ENCODE results near the gene ACOT8. TPM values are rescaled to one million over a fixed set of nuclear protein-coding genes. Genes with fewer than 3 reads are reported as not detected.

The ACOT8 gene
- total RNA-seq, 4 donors from 2014 or later: 21.9 to 32.6 (median 27.1) TPM

DNA sequence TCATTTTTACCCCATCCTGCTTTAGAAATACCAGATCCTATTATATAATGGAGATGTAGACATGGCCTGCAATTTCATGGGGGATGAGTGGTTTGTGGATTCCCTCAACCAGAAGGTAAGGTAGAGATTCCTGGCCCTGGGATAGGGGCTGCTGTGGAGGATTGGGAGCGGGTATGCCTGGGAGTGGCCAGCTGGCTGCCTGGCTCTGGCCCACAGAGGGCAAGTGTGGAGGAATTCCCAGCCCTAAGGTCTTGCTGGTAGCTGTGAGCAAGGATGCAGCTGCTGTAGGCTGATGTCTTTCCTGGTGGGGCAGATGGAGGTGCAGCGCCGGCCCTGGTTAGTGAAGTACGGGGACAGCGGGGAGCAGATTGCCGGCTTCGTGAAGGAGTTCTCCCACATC lies 40.5 kb upstream of the ACOT8 start:
- TF ChIP-seq, protein P1, sequence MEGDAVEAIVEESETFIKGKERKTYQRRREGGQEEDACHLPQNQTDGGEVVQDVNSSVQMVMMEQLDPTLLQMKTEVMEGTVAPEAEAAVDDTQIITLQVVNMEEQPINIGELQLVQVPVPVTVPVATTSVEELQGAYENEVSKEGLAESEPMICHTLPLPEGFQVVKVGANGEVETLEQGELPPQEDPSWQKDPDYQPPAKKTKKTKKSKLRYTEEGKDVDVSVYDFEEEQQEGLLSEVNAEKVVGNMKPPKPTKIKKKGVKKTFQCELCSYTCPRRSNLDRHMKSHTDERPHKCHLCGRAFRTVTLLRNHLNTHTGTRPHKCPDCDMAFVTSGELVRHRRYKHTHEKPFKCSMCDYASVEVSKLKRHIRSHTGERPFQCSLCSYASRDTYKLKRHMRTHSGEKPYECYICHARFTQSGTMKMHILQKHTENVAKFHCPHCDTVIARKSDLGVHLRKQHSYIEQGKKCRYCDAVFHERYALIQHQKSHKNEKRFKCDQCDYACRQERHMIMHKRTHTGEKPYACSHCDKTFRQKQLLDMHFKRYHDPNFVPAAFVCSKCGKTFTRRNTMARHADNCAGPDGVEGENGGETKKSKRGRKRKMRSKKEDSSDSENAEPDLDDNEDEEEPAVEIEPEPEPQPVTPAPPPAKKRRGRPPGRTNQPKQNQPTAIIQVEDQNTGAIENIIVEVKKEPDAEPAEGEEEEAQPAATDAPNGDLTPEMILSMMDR (IDR thresholded peaks at IDR 0.05; ENCODE audit: low read depth): no peak

- TF ChIP-seq, protein P1 (IDR thresholded peaks at IDR 0.05; ENCODE audit: low read depth): no peak
Observed at GRCh38 chr20:45897289-45897688, 40.1 kb upstream of the ACOT8 start.

- TF ChIP-seq, protein P1 (IDR thresholded peaks at IDR 0.05; ENCODE audit: low read depth): no peak
Observed at GRCh38 chr20:45896641-45897161, 39.5 kb upstream of the ACOT8 start.

DNA sequence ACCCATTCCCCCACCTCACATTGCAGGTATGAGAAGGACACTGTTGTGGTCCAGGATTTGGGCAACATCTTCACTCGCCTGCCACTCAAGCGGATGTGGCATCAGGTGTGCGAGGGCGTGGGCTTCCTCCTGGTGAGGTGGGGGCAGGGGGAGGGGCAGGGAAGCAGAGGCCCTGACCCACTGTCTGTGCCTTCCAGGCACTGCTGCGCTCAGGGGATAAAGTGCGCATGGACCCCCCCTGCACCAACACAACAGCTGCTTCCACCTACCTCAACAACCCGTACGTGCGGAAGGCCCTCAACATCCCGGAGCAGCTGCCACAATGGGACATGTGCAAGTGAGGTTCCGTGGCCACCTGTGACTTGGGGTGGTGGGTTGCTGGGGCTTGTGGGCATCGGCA lies 37.6 kb upstream of the ACOT8 start:
- TF ChIP-seq, protein P1 (IDR thresholded peaks at IDR 0.05; ENCODE audit: low read depth): no peak

DNA sequence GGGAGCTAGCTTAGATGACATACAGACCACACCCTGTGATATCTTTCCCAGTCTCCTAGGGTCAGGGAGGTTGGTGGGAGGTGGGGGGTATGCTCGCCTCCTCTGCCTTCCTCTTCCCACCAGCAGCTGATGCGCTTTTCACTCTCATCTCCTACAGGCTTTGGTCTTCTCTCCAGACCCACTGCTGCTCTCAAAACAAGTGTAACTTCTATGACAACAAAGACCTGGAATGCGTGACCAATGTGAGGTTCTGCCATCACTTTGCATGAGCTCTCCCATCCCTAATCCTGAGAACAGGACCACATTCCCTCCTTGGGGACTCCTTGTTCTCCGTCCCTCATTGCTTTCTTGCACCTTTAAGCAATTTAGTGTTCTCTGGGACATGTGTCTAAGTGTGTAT lies 36.6 kb upstream of the ACOT8 start:
- TF ChIP-seq, protein P1 (IDR thresholded peaks at IDR 0.05; ENCODE audit: low read depth): no peak

DNA sequence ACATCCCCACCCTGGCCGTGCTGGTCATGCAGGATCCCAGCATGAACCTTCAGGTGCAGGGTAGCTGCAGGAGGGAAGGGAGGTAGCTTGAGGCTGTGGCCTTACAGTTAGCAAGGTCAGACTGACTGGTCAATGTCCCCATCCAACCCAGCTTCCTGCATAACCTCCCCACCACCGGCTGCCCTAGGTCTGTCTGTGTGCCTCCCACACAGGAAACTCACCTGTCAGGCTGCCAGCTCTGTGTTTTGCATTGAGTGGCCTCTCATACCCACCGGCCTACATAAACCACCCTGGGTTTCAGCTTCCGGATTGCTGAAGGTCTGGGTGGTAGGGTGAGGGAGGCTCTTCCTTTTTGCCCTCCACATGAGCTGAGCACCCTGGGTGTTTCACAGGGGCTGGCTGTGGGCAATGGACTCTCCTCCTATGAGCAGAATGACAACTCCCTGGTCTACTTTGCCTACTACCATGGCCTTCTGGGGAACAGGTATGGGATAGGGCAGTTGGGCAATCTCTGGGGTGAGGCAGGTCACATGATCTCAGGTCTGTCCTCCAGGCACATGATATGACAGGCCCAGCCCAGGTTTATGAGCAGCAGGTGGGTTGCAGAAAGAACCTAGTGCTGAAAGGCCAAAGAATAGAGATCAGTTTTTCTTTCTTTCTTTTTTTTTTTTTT lies 35.8 kb upstream of the ACOT8 start:
- TF ChIP-seq, protein P1 (IDR thresholded peaks at IDR 0.05; ENCODE audit: low read depth): no peak

GRCh38 chr20:45892049-45892825 lies 35.0 kb upstream of the ACOT8 start:
- TF ChIP-seq, protein P1 (IDR thresholded peaks at IDR 0.05; ENCODE audit: low read depth): no peak
